DMS 273 treated with DMSO at 0.1 percent for 48 hours (cell line): Measurements from ENCODE around the gene TMEM218.
"Not testable (repeated sequence)": the region's sequence is repeated elsewhere in the genome, so short reads cannot be mapped to it uniquely, and the experiment has no call there.

ENCODE experiments used
- DNase-seq: peaks from one replicate; lab custom pipeline; 2025; lab: John Stamatoyannopoulos, UW

Gene TMEM218

GRCh38 chr11:125090151-125090550 lies 21.3 kb downstream of the TMEM218 start:
- DNase-seq = not testable (repeated sequence)

DNA sequence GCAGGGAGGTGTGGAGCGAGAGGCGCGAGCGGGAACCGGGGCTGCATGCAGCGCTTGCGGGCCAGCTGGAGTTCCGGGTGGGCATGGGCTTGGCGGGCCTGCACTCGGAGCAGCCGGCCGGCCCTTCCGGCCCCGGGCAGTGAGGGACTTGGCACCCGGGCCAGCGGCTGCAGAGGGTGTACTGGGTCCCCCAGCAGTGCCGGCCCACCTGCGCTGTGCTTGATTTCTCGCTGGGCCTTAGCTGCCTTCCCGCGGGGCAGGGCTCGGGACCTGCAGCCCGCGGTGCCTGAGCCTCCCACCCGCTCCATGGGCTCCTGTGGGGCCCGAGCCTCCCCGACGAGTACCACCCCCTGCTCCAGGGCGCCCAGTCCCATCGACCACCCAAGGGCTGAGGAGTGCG lies 21.9 kb downstream of the TMEM218 start:
- DNase-seq = not testable (repeated sequence)

GRCh38 chr11:125088576-125089455 lies 22.6 kb downstream of the TMEM218 start:
- DNase-seq = no peak

DNA sequence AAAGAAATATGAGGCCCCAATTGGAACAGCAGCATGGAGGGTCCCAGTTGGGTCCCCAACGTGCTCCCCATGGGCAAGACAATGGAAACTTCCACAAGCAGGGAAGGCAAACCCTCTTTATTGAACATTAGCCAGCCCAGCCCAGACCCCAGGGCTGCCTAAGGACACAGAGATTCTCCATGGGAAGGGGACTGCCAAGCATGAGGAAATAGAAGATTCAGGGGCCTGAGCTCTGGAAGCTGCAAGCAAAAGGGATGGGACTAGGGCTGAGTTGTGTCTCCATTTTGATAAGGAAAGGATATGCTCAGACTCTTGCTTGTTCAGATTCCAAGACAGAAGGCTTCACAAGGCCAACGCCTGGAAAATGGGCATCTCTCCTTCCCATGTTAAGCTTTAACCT lies 23.3 kb downstream of the TMEM218 start:
- DNase-seq = no peak

DNA sequence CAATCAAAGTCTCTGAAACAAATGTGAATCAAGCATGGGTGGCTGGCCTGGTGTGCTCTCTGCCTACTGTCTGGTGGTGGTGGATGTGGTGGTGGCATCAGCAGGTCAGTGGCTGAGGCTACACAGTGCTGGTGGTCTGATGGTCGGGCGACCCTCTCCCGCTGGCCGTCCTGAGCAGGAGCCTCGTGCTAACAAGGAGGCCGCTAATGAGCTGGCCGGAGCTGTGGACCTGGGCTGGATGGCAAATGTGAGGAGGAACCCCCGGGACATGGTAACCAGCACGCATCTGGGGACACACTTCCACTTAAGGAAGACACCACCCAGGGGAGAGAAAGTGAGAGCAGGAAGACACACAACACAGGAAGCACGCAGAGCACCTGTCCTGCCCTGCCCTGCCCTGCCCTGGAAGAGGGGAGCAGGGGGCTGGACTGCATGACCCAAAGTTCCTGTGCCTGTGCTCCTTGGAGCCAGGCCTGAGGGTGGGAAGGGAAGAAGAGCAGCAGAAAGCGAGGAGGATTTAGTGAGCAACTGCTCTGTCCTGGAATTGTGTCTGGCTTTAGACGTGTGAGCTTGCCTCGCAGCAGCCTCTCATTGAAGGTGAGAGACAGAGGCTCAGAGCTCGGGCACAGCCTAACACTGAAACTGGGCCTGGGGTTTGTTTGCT lies 24.7 kb downstream of the TMEM218 start:
- DNase-seq = no peak

- DNase-seq = no peak
These were observed 25.9 kb downstream of the TMEM218 start for GRCh38 chr11:125085301-125086081.

- DNase-seq = no peak
These were observed 26.6 kb downstream of the TMEM218 start for GRCh38 chr11:125084761-125085231.

GRCh38 chr11:125084057-125084416 lies 27.4 kb downstream of the TMEM218 start:
- DNase-seq = no peak

GRCh38 chr11:125083312-125084056 lies 27.9 kb downstream of the TMEM218 start:
- DNase-seq = no peak

GRCh38 chr11:125082611-125083311 lies 28.7 kb downstream of the TMEM218 start:
- DNase-seq = no peak

DNA sequence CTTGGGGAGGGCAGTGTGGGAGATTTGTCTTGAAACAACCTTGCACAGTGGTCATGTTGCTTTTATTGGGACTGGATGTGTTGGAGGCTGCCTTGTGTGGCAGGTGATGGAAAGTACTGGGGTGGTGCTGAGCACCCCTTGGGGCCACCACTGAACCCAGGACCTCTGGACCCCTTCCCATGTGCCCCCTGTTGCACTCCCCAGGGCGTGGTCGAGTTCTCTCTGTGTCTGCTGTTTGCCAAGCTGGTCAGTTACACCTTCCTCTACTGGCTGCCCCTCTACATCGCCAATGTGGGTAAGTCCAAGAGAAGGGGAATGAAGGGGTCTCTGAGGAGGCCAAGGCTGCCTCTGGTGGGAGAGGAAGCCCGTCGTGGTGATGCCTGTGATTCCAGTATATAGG lies 29.4 kb downstream of the TMEM218 start:
- DNase-seq = no peak

DNA sequence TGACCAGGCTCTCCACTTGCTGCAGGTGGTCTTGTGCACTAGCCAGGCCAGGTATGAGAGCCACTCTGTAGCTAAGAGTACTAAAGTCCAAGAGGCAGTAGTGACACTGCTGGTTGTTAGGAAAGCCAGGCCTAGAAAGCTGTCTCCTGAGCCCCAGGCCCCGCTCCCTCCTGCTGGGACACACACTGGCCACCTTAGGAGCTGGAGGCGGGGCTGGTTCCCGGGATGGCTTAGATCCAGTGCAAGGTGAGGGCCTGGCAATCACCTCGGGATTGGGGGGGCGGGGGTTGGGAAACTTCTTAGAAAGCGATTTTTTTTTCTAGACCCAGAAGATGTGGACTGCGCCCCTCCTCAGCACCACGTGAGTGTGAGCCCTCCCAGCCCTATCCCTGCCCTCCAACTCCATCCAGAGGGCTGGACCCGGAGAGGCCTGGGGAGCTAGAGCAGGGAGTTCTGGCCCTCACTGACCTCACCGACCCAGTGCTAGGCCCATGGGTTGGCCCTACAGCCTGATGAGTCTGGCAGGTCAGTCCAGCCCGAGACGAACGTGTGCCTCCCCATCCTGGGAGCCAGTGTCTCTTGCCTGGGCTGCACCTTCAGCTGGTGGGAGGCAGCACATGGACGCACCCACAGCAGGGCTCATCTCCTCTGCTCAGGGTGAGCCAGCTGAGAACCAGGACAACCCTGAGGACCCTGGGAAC lies 30.2 kb downstream of the TMEM218 start:
- no peak for DNase-seq

DNA sequence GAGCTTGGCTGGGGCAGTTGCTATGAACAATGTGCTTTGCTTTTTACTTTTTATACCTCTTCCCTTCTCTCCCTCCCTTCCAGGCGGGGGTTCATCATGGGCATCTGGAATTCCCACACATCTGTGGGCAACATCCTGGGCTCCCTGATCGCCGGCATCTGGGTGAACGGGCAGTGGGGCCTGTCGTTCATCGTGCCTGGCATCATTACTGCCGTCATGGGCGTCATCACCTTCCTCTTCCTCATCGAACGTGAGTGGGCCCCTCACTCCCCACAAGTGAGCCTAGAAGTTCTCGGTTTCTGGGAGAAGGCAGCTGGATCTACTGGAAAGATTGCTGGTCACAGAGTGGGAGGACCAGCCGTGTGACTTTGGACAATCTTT lies 30.9 kb downstream of the TMEM218 start:
- no peak for DNase-seq

- no peak for DNase-seq
These were observed 31.4 kb downstream of the TMEM218 start for GRCh38 chr11:125079878-125080530.

GRCh38 chr11:125079151-125079877 lies 32.1 kb downstream of the TMEM218 start:
- no peak for DNase-seq

DNA sequence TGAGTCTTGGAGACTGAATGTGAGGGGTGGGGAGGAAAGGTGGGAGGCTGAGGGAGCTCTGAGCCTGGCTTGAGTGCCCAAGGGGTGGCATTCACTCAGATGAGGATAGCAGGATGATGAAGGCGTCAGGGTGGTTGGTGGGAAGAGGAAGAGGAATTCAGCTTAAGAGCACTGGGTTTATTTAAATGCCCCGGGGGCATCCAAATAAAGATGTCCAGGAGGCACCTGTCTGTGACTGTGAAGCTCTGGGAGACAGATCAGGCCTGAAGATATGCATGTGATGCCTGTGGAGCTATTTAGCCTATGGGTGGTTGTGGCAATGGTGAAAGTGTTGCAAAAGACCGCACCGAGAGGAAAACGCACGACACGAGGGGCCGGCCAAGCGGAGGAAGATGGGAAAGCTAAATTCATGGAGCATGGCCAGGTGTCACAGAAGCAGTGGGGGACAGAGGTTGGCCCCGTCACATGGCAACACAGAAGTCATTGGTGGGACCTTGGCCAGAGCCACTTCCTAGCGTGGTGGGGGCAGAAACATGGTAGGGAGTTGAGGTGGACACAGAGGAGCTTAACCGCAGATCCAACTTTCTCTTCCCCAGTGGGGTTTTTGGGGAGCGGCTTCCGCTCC lies 32.8 kb downstream of the TMEM218 start:
- DNase-seq = no peak

DNA sequence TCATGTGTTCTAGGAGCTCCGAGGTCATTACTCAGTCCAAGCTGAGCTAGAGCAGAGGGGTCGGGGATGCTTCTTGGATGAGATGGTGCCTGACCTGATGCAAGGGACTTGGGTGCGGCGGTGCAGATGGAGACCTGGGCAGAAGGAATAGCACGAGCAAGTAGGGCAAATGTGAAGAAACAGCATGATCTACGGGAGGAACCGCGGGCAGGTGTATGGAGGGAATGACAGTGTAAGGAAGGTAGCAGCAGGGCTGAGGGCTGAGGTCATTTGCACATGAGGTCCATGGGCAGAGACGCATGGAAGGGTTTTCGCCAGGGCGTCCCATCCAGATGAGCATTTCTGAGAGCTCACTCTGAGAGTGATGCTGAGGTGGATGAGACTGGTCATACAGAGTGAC lies 33.4 kb downstream of the TMEM218 start:
- DNase-seq = no peak

DNA sequence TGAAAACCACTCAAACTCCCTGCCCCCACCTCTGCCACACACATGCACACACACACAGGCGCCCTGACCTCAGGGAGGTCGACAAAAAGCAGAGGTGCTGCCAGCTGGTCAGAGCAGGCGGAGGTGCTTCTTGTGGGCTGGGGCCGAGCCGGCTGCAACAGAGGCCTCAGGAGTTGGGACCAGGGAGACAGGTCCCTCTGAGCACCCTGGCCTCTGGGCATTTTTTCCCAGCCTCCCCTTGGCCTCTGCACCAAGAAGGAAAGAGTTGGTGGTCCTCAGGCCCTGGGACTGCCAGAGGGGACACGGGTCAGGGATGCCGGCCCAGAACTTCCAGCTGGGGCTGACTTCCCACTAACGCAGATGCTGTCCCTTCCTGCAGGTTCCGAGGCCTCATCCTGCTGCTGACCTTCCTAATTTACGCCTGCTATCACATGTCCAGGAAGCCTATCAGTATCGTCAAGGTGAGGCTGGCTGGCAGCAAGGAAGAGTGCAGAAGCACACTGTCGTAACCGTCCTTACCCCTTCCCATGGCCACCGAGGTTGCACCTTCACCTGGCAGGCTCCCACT lies 35.0 kb downstream of the TMEM218 start:
- no peak for DNase-seq

DNA sequence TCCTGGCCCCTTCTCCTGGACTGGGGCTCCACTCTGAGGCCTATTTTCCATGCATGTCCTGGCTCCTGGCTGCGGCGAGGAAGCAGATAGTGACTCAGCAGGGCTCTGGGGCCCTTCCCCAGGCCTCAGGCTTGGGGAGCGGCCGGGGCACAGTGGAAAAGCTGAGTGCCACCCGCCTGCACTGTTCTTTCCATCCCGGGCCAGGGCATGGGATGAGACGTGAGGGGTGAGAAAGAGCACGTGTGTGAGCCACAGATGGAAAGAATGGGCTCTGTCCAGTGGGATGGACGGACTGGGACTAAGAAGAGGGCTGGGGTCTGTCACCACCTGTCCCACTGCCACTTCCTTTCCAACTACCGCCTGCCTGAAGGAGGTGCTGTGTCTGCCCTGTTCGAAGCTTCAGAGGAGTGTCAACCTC lies 35.5 kb downstream of the TMEM218 start:
- DNase-seq = no peak
